T-cell (primary cell): ENCODE data around the gene SNX15. TPM values are rescaled to one million over a fixed set of nuclear protein-coding genes. Genes with fewer than 3 reads are reported as not detected.

Source experiments
- ATAC-seq, 4 experiments: fragments of 200-7000 bp in 3 of 4; fragments of 150-1000 bp in 1 of 4; cut with Tn5 transposase; replicated peaks in 1 of 4; 1 replicate in 3 of 4; 2 replicates in 1 of 4; pipeline ENCODE4 v1.10.0; 2021; ENCODE audit warnings: moderate library complexity in 3 of 4, mild to moderate bottlenecking in 2 of 4, moderate number of reproducible peaks in 1 of 4
- CTCF ChIA-PET, 2 donors: fragments of 300-600 bp; sonication (Branson Sonifier 250); formaldehyde crosslinking; loops; one replicate each; lab custom pipeline; 2022; ENCODE audit warnings: antibody characterized with exemption in 2 of 2; lab: Charles Lee
- POLR2A ChIA-PET, 2 donors: fragments of 300-600 bp; sonication (Branson Sonifier 250); formaldehyde crosslinking; loops; one replicate each; lab custom pipeline; 2022; ENCODE audit warnings: antibody characterized with exemption in 2 of 2; lab: Charles Lee
- DNase-seq, 35 experiments: peaks; one replicate each; pipeline versions ENCODE4 v3.0.0 to v3.0.0-alpha.2; 2013 to 2023
- H3K27ac ChIP-seq: one replicate; pipeline ENCODE4 v1.5.1; 2013; ENCODE audit warnings: low read length
- H3K27me3 ChIP-seq, 2 experiments: replicated peaks in 1 of 2; 1 replicate in 1 of 2; 2 replicates in 1 of 2; pipeline versions ENCODE4 v1.6.1 to v1.7.0; 2013; ENCODE audit warnings: low read length in 1 of 2, mixed read lengths in 1 of 2; ENCODE audit not compliant: control insufficient read depth in 2 of 2, insufficient read depth in 2 of 2; ENCODE audit errors: extremely low read depth in 1 of 2
- H3K36me3 ChIP-seq, 2 donors: 1 replicate in 1 of 2; 2 replicates in 1 of 2; pipeline versions ENCODE4 v1.6.1 to v1.7.0; 2013; ENCODE audit warnings: low read length in 1 of 2; ENCODE audit not compliant: control insufficient read depth in 2 of 2, insufficient read depth in 1 of 2; ENCODE audit errors: extremely low read depth in 1 of 2
- H3K4me1 ChIP-seq, 2 experiments: 1 replicate in 1 of 2; 2 replicates in 1 of 2; pipeline versions ENCODE4 v1.6.1 to v1.7.0; 2013; ENCODE audit warnings: low read length in 2 of 2, mixed read lengths in 1 of 2; ENCODE audit not compliant: insufficient read depth in 2 of 2, control insufficient read depth in 1 of 2; ENCODE audit errors: extremely low read depth in 1 of 2
- H3K4me3 ChIP-seq, 2 donors: 1 replicate in 1 of 2; 2 replicates in 1 of 2; pipeline versions ENCODE4 v1.5.1 to v1.7.0; 2013; ENCODE audit warnings: mild to moderate bottlenecking in 2 of 2, low read length in 1 of 2, moderate library complexity in 1 of 2; ENCODE audit not compliant: control insufficient read depth in 1 of 2; ENCODE audit errors: extremely low read depth in 1 of 2
- H3K9me3 ChIP-seq: 2 replicates; pipeline ENCODE4 v1.7.0; 2013
- H3K27ac Mint-ChIP-seq, 2 donors: one replicate each; pipeline ENCODE4 v1.8.0; 2020 to 2021; ENCODE audit warnings: mild to moderate bottlenecking in 2 of 2, mixed read lengths in 2 of 2
- H3K27me3 Mint-ChIP-seq, 2 donors: one replicate each; pipeline ENCODE4 v1.8.0; 2021 to 2022; ENCODE audit warnings: mixed read lengths in 2 of 2
- H3K36me3 Mint-ChIP-seq: one replicate; pipeline ENCODE4 v1.8.0; 2021; ENCODE audit warnings: mixed read lengths
- H3K4me1 Mint-ChIP-seq, 3 donors: one replicate each; pipeline ENCODE4 v1.8.0; 2020 to 2022; ENCODE audit warnings: mixed read lengths in 3 of 3, mild to moderate bottlenecking in 1 of 3
- H3K4me3 Mint-ChIP-seq, 3 donors: one replicate each; pipeline ENCODE4 v1.8.0; 2020 to 2022; ENCODE audit warnings: mild to moderate bottlenecking in 3 of 3, mixed read lengths in 3 of 3, moderate library complexity in 3 of 3
- H3K9me3 Mint-ChIP-seq, 3 donors: one replicate each; pipeline ENCODE4 v1.8.0; 2020 to 2022; ENCODE audit warnings: mixed read lengths in 3 of 3
- WGBS: methylation state at CpG from one replicate; pipeline ENCODE4 v1.1.5; 2013; ENCODE audit warnings: missing lambda C conversion rate; ENCODE audit not compliant: insufficient coverage; 5-methylcytosine and 5-hydroxymethylcytosine counted together
- total RNA-seq, 35 experiments: library from RNA in 6 of 35; stranded (reverse) in 6 of 35; fragments of 120-200 nt in 1 of 35; gene quantifications; one replicate each; pipeline versions ENCODE4 v1.2.1 to v1.2.4 and lab custom pipeline; 2013 to 2026

Gene SNX15
- total RNA-seq, 5 donors from 2014 or later (not counting 1 experiment from before 2014, with no cell fraction given) = 19.6 to 28.6 (median 25.4) TPM

GRCh38 chr11:65057526-65057925 is 30.3 kb downstream of the SNX15 start:
- Mint-ChIP-seq H3K4me1 (peaks cover 15 to 23% (median 21%) of the 10 kb centered on the region in 3 donors), H3K4me3 (no peak overlapping the region), H3K9me3 (no peaks in the 10 kb centered on the region), H3K27me3 (no peaks in the 10 kb centered on the region), H3K27ac (no peak overlapping the region), H3K36me3 (no peaks in the 10 kb centered on the region)
- ATAC-seq (no peak), DNase-seq (no peak)
- 97% methylated on average over 6 of the region's 7 CpGs for WGBS
- Histone ChIP-seq H3K4me3 (no peak overlapping the region), H3K36me3 (no peaks in the 10 kb centered on the region), H3K27ac (no peak overlapping the region), H3K9me3 (no peaks in the 10 kb centered on the region), H3K27me3 (peaks cover 0 to 20% of the 10 kb centered on the region in 2 experiments), H3K4me1 (peaks cover 8 to 17% of the 10 kb centered on the region in 2 experiments)
- ChIA-PET POLR2A (no interaction called here), CTCF (no interaction called here)

GRCh38 chr11:65058012-65058411 is 30.8 kb downstream of the SNX15 start:
- Histone ChIP-seq H3K27ac (no peak overlapping the region), H3K36me3 (no peaks in the 10 kb centered on the region), H3K4me1 (peaks cover 8 to 17% of the 10 kb centered on the region in 2 experiments), H3K9me3 (no peaks in the 10 kb centered on the region), H3K4me3 (no peak overlapping the region), H3K27me3 (peaks cover 0 to 16% of the 10 kb centered on the region in 2 experiments)
- POLR2A ChIA-PET = no interaction called here
- Mint-ChIP-seq H3K36me3 (no peaks in the 10 kb centered on the region), H3K9me3 (no peaks in the 10 kb centered on the region), H3K4me1 (peaks cover 14 to 21% (median 19%) of the 10 kb centered on the region in 3 donors), H3K27me3 (no peaks in the 10 kb centered on the region), H3K27ac (no peak overlapping the region), H3K4me3 (no peak overlapping the region)
- CTCF ChIA-PET = interaction anchor here in 1 of 2 donors (0.6 kb wide), 1 partner anchor 872 kb away, joined by 3 read pairs; the partner anchor contains the start of gene STIP1
- ATAC-seq (no peak), DNase-seq (no peak)
- 86% methylated on average over 12 of the region's 13 CpGs for WGBS

GRCh38 chr11:65058419-65059054 is 31.3 kb downstream of the SNX15 start, which contains the start of gene NAALADL1:
Gene NAALADL1, minus strand, starts transcription at chr11:65058553. Its CDS starts 32 bp downstream, at chr11:65058521.
- Mint-ChIP-seq H3K27me3 (no peaks in the 10 kb centered on the region), H3K4me1 (peaks cover 11 to 16% (median 14%) of the 10 kb centered on the region in 3 donors), H3K36me3 (no peaks in the 10 kb centered on the region), H3K27ac (no peak within 1 kb of the TSS), H3K4me3 (no peak within 1 kb of the TSS), H3K9me3 (no peaks in the 10 kb centered on the region)
- DNase-seq (no peak), ATAC-seq (no peak)
- Histone ChIP-seq H3K27me3 (peaks cover 0 to 15% of the 10 kb centered on the region in 2 experiments), H3K36me3 (no peaks in the 10 kb centered on the region), H3K4me1 (peaks cover 5 to 13% of the 10 kb centered on the region in 2 experiments), H3K4me3 (no peak within 1 kb of the TSS), H3K9me3 (no peaks in the 10 kb centered on the region), H3K27ac (no peak within 1 kb of the TSS)
- ChIA-PET POLR2A (no interaction called here), CTCF (interaction anchor here in 1 of 2 donors (0.6 kb wide), 1 partner anchor 872 kb away, joined by 3 read pairs; the partner anchor contains the start of gene STIP1)
- 83% methylated on average over 5 of the region's 8 CpGs for WGBS

GRCh38 chr11:65059523-65059922 is 32.3 kb downstream of the SNX15 start:
- Mint-ChIP-seq H3K27me3 (no peaks in the 10 kb centered on the region), H3K36me3 (no peaks in the 10 kb centered on the region), H3K9me3 (no peaks in the 10 kb centered on the region), H3K4me3 (no peak overlapping the region), H3K4me1 (peaks cover 2 to 6% (median 4%) of the 10 kb centered on the region in 3 donors), H3K27ac (no peak overlapping the region)
- no peak overlapping the region for H3K4me3 ChIP-seq
- WGBS = no CpG with 5 or more reads among the region's 3 CpGs
- H3K9me3 ChIP-seq = no peaks in the 10 kb centered on the region
- ATAC-seq (no peak), DNase-seq (no peak)
- H3K27ac ChIP-seq = no peak overlapping the region
- H3K27me3 ChIP-seq = peaks cover 0 to 12% of the 10 kb centered on the region in 2 experiments
- H3K4me1 ChIP-seq = peaks cover 0 to 3% of the 10 kb centered on the region in 2 experiments
- H3K36me3 ChIP-seq = no peaks in the 10 kb centered on the region
- CTCF ChIA-PET = no interaction called here
- POLR2A ChIA-PET = no interaction called here

GRCh38 chr11:65059959-65060824 is 33.0 kb downstream of the SNX15 start:
- Mint-ChIP-seq H3K4me3 (no peak overlapping the region), H3K4me1 (peaks cover 0 to 4% (median 3%) of the 10 kb centered on the region in 3 donors), H3K27me3 (no peaks in the 10 kb centered on the region), H3K36me3 (no peaks in the 10 kb centered on the region), H3K27ac (no peak overlapping the region), H3K9me3 (no peaks in the 10 kb centered on the region)
- no peak for ATAC-seq
- no peak for DNase-seq
- 39% methylated on average over 3 of the region's 10 CpGs for WGBS
- Histone ChIP-seq H3K27ac (no peak overlapping the region), H3K36me3 (no peaks in the 10 kb centered on the region), H3K27me3 (peaks cover 0 to 12% of the 10 kb centered on the region in 2 experiments), H3K4me1 (no peaks in the 10 kb centered on the region), H3K9me3 (no peaks in the 10 kb centered on the region), H3K4me3 (no peak overlapping the region)
- ChIA-PET CTCF (no interaction called here), POLR2A (no interaction called here)

GRCh38 chr11:65060913-65061408 is 33.7 kb downstream of the SNX15 start:
- WGBS = 86% methylated on average over 6 of the region's 9 CpGs
- CTCF ChIA-PET = no interaction called here
- no peaks in the 10 kb centered on the region for H3K27me3 Mint-ChIP-seq
- no peaks in the 10 kb centered on the region for H3K9me3 Mint-ChIP-seq
- H3K4me3 Mint-ChIP-seq = no peak overlapping the region
- no peaks in the 10 kb centered on the region for H3K4me1 ChIP-seq
- H3K27me3 ChIP-seq = peaks cover 0 to 12% of the 10 kb centered on the region in 2 experiments
- no peaks in the 10 kb centered on the region for H3K36me3 ChIP-seq
- DNase-seq (peak in 1 of 35 experiments; percentile 5), ATAC-seq (peak in 1 of 4 experiments; percentile 51)
- H3K36me3 Mint-ChIP-seq = no peaks in the 10 kb centered on the region
- POLR2A ChIA-PET = no interaction called here
- peaks cover 0 to 4% (median 2%) of the 10 kb centered on the region in 3 donors for H3K4me1 Mint-ChIP-seq
- no peak overlapping the region for H3K4me3 ChIP-seq
- no peak overlapping the region for H3K27ac ChIP-seq
- H3K9me3 ChIP-seq = no peaks in the 10 kb centered on the region
- H3K27ac Mint-ChIP-seq = no peak overlapping the region
